HG03354 (cell line): ENCODE measurements around the gene ABHD5.

Source experiments
- ATAC-seq: cut with Tn5 transposase; IDR thresholded peaks from one replicate; pipeline ENCODE4 v1.9.1; 2021; ENCODE audit warnings: mild to moderate bottlenecking; ENCODE audit not compliant: unreplicated experiment, poor library complexity, severe bottlenecking

Gene ABHD5

GRCh38 chr3:43748645-43749044 lies 57.9 kb downstream of the ABHD5 start:
- ATAC-seq, result no peak

- no peak for ATAC-seq
Measured at GRCh38 chr3:43752905-43753304, 62.2 kb downstream of the ABHD5 start.

GRCh38 chr3:43753741-43754715 lies 63.3 kb downstream of the ABHD5 start:
- ATAC-seq, result no peak

GRCh38 chr3:43755516-43756200 lies 64.9 kb downstream of the ABHD5 start:
- ATAC-seq, result no peak

GRCh38 chr3:43757666-43758321 lies 67.1 kb downstream of the ABHD5 start:
- ATAC-seq, result no peak

GRCh38 chr3:43758592-43759225 lies 68.0 kb downstream of the ABHD5 start:
- no peak for ATAC-seq

GRCh38 chr3:43759297-43759782 lies 68.6 kb downstream of the ABHD5 start:
- ATAC-seq, result no peak

- no peak for ATAC-seq
Measured at GRCh38 chr3:43759938-43760337, 69.2 kb downstream of the ABHD5 start.

- ATAC-seq, result no peak
Measured at GRCh38 chr3:43760938-43761337, 70.2 kb downstream of the ABHD5 start.

GRCh38 chr3:43762451-43762850 lies 71.7 kb downstream of the ABHD5 start:
- no peak for ATAC-seq

GRCh38 chr3:43764056-43764455 lies 73.3 kb downstream of the ABHD5 start:
- ATAC-seq, result no peak

GRCh38 chr3:43764471-43764870 lies 73.7 kb downstream of the ABHD5 start:
- no peak for ATAC-seq

- ATAC-seq, result no peak
Measured at GRCh38 chr3:43765521-43765971, 74.8 kb downstream of the ABHD5 start.

- ATAC-seq, result no peak
Measured at GRCh38 chr3:43766672-43767465, 76.1 kb downstream of the ABHD5 start.

- no peak for ATAC-seq
Measured at GRCh38 chr3:43768381-43768973, 77.7 kb downstream of the ABHD5 start.

GRCh38 chr3:43769097-43769884 lies 78.6 kb downstream of the ABHD5 start:
- peak; percentile 68 for ATAC-seq

- peak; percentile 12 for ATAC-seq
Measured at GRCh38 chr3:43769885-43770425, 79.2 kb downstream of the ABHD5 start.
